Measurements from ENCODE around the gene ANKEF1. TPM values are rescaled to one million over a fixed set of nuclear protein-coding genes. Genes with fewer than 3 reads are reported as not detected.

ANKEF1 gene
- total RNA-seq, 1 donor from 2014 or later = 12.5 TPM

DNA sequence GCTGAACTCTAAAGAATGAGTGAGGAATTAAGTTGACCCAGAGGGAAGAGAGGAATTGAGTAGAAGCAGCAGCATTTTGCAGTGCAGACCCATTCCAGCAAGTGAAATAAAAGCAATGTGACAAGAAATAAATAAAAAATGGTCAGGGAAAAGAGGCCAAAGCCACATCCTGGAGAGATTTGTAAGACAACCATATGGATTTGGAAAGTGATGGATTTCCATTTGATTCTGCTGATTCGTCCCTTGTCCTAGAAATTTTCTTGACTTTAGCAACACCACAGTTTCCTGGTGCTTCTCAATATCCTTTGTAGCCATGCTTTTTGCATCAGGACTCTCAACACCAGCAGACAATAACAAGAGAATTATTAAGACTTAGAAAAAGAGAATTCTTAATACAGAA, 29.8 kb downstream of the ANKEF1 start:
- no peak for DNase-seq (ENCODE audit: low spot score, unreplicated experiment)
- Mint-ChIP-seq H3K4me3 (ENCODE audit: low read depth) (no peak overlapping the region), H3K27me3 (peaks cover 3% of the 10 kb centered on the region), H3K9me3 (ENCODE audit: low read depth) (peaks cover 6% of the 10 kb centered on the region), H3K27ac (no peak overlapping the region), H3K36me3 (ENCODE audit: insufficient read depth) (no peaks in the 10 kb centered on the region), H3K4me1 (ENCODE audit: low read depth) (peaks cover 2% of the 10 kb centered on the region)
- TF ChIP-seq, protein P1, sequence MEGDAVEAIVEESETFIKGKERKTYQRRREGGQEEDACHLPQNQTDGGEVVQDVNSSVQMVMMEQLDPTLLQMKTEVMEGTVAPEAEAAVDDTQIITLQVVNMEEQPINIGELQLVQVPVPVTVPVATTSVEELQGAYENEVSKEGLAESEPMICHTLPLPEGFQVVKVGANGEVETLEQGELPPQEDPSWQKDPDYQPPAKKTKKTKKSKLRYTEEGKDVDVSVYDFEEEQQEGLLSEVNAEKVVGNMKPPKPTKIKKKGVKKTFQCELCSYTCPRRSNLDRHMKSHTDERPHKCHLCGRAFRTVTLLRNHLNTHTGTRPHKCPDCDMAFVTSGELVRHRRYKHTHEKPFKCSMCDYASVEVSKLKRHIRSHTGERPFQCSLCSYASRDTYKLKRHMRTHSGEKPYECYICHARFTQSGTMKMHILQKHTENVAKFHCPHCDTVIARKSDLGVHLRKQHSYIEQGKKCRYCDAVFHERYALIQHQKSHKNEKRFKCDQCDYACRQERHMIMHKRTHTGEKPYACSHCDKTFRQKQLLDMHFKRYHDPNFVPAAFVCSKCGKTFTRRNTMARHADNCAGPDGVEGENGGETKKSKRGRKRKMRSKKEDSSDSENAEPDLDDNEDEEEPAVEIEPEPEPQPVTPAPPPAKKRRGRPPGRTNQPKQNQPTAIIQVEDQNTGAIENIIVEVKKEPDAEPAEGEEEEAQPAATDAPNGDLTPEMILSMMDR (IDR thresholded peaks at IDR 0.05; ENCODE audit: unreplicated experiment) = no peak

DNA sequence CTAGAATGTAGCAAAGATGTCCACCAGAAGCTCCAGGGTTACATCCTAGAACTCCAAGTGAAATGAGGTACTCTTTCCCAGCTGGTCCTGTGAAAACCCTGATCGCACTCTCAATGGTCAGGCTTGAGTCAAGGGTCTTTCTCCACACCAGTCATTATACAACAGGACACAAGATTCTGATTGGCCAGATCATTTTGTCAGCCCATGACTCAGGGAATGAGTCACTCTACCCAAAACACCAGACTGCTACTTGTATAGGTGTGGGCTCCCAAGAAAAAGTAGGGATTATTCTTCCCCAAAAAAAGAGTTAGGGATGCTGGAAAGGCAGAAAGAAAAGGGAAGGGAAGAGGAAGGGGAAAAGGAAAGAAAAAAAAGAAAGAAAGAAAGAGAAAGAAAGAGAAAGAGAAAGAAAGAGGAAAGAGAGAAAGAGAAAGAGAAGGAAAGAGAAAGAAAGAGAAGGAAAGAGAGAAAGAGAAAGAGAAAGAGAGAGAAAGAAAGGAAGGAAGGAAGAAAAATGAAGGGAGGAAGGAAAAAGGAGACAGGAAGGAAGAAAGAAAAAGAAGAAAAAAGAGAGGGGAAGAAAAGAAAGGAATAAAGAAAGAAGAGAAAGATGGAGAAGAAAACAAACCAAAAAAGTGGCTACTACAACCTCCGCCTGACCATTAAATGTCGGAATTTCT, 30.5 kb downstream of the ANKEF1 start:
- Mint-ChIP-seq H3K4me1 (ENCODE audit: low read depth) (peaks cover 2% of the 10 kb centered on the region), H3K27ac (no peak overlapping the region), H3K4me3 (ENCODE audit: low read depth) (no peak overlapping the region), H3K36me3 (ENCODE audit: insufficient read depth) (no peaks in the 10 kb centered on the region), H3K27me3 (peaks cover 3% of the 10 kb centered on the region), H3K9me3 (ENCODE audit: low read depth) (peaks cover 6% of the 10 kb centered on the region)
- no peak for DNase-seq (ENCODE audit: low spot score, unreplicated experiment)
- TF ChIP-seq, protein P1 (IDR thresholded peaks at IDR 0.05; ENCODE audit: unreplicated experiment) = no peak

DNA sequence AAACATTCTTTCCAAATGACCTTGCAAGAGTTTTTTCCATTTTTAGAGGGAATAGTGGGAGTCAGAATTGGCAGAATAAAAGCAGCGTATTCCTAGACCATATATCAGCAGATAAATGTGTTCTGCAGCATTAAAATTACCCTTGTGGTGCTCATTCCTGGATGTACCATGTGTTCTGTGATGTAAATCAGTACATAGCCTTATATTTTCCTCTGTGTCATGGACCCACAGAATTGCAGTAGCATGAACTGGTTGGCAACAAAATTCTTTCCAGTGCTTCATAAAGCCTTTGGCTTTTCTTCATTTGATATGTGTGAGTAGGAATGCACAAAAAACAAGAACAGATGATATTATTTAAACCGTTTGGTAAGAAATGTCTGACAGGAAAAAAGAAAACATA, 32.5 kb downstream of the ANKEF1 start:
- no peak for DNase-seq (ENCODE audit: low spot score, unreplicated experiment)
- Mint-ChIP-seq H3K27ac (no peak overlapping the region), H3K27me3 (peaks cover 3% of the 10 kb centered on the region), H3K9me3 (ENCODE audit: low read depth) (peaks cover 6% of the 10 kb centered on the region), H3K4me3 (ENCODE audit: low read depth) (no peak overlapping the region), H3K4me1 (ENCODE audit: low read depth) (no peaks in the 10 kb centered on the region), H3K36me3 (ENCODE audit: insufficient read depth) (no peaks in the 10 kb centered on the region)
- TF ChIP-seq, protein P1 (IDR thresholded peaks at IDR 0.05; ENCODE audit: unreplicated experiment) = no peak

DNA sequence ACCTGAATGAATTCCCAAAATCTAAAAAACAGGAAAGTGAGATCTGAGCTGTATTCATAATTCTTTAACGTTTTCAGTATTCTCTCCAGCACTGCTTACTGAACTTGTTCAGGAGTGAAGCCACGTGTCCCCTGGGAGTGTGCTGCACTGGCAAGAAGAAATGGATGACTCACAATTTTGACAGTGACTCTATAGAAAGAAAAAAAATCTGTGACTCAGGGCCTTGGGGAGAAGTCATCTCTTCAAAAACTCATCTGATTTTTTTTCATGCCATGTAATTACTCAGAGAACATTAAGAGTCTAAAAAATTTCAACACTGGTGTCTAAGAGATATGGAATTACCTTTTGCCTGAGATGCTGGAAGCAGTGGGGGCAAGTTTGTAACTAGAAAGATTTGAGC, 39.7 kb downstream of the ANKEF1 start:
- H3K4me1 Mint-ChIP-seq (ENCODE audit: low read depth) = peaks cover 3% of the 10 kb centered on the region
- no peaks in the 10 kb centered on the region for H3K9me3 Mint-ChIP-seq (ENCODE audit: low read depth)
- H3K36me3 Mint-ChIP-seq (ENCODE audit: insufficient read depth) = no peaks in the 10 kb centered on the region
- no peak for DNase-seq (ENCODE audit: low spot score, unreplicated experiment)
- TF ChIP-seq, protein P1 (IDR thresholded peaks at IDR 0.05; ENCODE audit: unreplicated experiment) = no peak
- H3K27ac Mint-ChIP-seq = no peak overlapping the region
- H3K4me3 Mint-ChIP-seq (ENCODE audit: low read depth) = no peak overlapping the region
- H3K27me3 Mint-ChIP-seq = no peaks in the 10 kb centered on the region

DNA sequence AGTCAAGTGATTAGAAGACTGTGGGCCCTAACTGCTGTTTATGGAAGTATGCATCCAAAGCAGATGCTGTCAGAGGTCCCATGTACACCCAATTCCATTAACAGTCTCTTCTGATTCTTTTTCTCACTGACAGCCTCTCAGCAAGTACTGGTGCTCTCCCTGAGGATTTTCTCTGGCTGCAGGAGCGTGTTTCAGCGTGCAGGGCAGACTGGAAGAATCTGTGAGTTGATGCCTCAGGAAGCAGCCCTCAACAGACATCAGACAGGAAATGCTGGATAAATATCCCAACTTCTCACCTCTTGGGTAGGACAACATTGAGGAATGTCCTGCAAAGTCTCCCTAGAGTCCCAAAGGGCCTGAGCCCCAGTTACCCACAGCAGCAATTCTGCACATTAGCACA, 40.8 kb downstream of the ANKEF1 start:
- DNase-seq (ENCODE audit: low spot score, unreplicated experiment) = no peak
- Mint-ChIP-seq H3K27me3 (no peaks in the 10 kb centered on the region), H3K36me3 (ENCODE audit: insufficient read depth) (no peaks in the 10 kb centered on the region), H3K4me3 (ENCODE audit: low read depth) (no peak overlapping the region), H3K9me3 (ENCODE audit: low read depth) (no peaks in the 10 kb centered on the region), H3K4me1 (ENCODE audit: low read depth) (peaks cover 3% of the 10 kb centered on the region), H3K27ac (no peak overlapping the region)
- TF ChIP-seq, protein P1 (IDR thresholded peaks at IDR 0.05; ENCODE audit: unreplicated experiment) = no peak

All from progenitor cell of endocrine pancreas (in vitro differentiated cells).